PFSK-1 (cell line): ENCODE data around the gene KIF18A.

Source experiments
- FOXP2 ChIP-seq: optimal IDR thresholded peaks from 2 replicates; pipeline ENCODE3; 2011; ENCODE audit warnings: borderline replicate concordance, control low read depth, inconsistent platforms; ENCODE audit not compliant: insufficient read depth; ENCODE audit errors: extremely low read length, extremely low read depth
- POLR2AphosphoS5 ChIP-seq: IDR thresholded peaks from 2 replicates; pipeline ENCODE4 v1.6.1; 2012; ENCODE audit warnings: low read depth, mild to moderate bottlenecking, control low read depth, low read length, moderate library complexity
- SIN3A ChIP-seq: IDR thresholded peaks from 2 replicates; pipeline ENCODE4 v1.6.1; 2012; ENCODE audit warnings: mild to moderate bottlenecking, low read length, moderate library complexity, borderline replicate concordance; ENCODE audit not compliant: insufficient read depth
- TAF1 ChIP-seq: IDR thresholded peaks from 2 replicates; pipeline ENCODE4 v1.6.1; 2012; ENCODE audit warnings: low read length, control low read depth, borderline replicate concordance; ENCODE audit not compliant: insufficient read depth
- TF ChIP-seq, protein P1 (sequence below), 2 experiments: IDR thresholded peaks; 2 replicates each; pipeline versions ENCODE4 v1.6.1 to v1.8.0; 2011 to 2012; ENCODE audit warnings: low read depth in 2 of 2, low read length in 2 of 2, control low read depth in 1 of 2, inconsistent platforms in 1 of 2, mild to moderate bottlenecking in 1 of 2, moderate library complexity in 1 of 2; ENCODE audit not compliant: insufficient read depth in 1 of 2

Gene KIF18A

DNA sequence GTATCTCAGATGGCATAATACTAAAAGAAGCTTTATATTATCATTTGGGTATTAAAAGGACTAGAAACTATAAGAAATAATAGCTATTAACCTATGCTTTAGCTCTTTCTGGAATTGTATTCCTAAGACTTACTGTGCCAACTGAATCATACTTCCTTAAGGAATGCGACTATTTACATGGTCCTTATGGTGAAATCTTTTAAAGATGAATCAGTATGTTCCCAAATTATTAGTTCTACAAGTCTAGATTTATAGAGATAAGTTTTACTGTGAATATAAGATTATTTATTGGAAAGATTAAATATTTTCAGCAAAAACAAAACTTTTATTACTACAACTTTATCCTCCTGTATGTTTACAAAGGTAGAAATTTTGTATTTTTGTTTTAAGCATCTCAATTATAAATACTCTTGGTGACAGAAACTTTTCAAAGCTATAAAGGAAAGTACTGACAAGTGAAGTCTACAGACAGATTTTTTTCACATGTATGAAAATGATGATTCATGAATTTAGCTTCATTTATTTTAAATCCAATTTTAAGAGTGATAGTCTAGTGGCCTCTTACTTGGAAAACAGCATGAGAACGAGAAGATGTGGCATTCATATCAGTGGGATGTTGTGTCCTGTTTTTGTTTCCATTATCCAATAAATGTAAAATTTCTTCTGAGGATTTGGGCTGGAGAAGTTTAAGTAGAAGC lies 17.8 kb downstream of the KIF18A start:
- TF ChIP-seq FOXP2 (no peak), POLR2AphosphoS5 (no peak), TAF1 (no peak), SIN3A (no peak)
- TF ChIP-seq, protein P1, sequence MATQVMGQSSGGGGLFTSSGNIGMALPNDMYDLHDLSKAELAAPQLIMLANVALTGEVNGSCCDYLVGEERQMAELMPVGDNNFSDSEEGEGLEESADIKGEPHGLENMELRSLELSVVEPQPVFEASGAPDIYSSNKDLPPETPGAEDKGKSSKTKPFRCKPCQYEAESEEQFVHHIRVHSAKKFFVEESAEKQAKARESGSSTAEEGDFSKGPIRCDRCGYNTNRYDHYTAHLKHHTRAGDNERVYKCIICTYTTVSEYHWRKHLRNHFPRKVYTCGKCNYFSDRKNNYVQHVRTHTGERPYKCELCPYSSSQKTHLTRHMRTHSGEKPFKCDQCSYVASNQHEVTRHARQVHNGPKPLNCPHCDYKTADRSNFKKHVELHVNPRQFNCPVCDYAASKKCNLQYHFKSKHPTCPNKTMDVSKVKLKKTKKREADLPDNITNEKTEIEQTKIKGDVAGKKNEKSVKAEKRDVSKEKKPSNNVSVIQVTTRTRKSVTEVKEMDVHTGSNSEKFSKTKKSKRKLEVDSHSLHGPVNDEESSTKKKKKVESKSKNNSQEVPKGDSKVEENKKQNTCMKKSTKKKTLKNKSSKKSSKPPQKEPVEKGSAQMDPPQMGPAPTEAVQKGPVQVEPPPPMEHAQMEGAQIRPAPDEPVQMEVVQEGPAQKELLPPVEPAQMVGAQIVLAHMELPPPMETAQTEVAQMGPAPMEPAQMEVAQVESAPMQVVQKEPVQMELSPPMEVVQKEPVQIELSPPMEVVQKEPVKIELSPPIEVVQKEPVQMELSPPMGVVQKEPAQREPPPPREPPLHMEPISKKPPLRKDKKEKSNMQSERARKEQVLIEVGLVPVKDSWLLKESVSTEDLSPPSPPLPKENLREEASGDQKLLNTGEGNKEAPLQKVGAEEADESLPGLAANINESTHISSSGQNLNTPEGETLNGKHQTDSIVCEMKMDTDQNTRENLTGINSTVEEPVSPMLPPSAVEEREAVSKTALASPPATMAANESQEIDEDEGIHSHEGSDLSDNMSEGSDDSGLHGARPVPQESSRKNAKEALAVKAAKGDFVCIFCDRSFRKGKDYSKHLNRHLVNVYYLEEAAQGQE (IDR thresholded peaks at IDR 0.05; ENCODE audit: insufficient read depth in 1 of 2, low read depth in 2 of 2, low read length in 2 of 2), result no peak

DNA sequence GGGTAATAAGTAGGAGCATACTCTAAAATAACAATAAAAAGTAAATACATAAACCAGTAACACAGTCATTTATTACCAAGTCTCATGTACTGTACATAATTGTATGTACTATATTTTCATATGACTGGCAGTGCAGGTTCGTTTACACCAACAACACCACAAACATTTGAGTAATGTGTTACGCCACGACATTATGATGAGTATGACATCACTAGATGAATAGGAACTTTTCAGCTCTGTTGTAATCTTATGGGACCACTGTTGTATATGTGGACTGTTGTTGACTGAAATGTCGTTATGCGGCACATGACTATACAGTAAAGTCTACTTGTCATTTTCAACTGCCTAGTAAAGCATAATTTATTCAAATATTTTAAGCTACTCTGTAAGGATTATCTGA lies 18.6 kb downstream of the KIF18A start:
- no peak for TF ChIP-seq FOXP2
- TF ChIP-seq SIN3A, result no peak
- no peak for TF ChIP-seq TAF1
- TF ChIP-seq, protein P1 (IDR thresholded peaks at IDR 0.05; ENCODE audit: insufficient read depth in 1 of 2, low read depth in 2 of 2, low read length in 2 of 2), result no peak
- no peak for TF ChIP-seq POLR2AphosphoS5

DNA sequence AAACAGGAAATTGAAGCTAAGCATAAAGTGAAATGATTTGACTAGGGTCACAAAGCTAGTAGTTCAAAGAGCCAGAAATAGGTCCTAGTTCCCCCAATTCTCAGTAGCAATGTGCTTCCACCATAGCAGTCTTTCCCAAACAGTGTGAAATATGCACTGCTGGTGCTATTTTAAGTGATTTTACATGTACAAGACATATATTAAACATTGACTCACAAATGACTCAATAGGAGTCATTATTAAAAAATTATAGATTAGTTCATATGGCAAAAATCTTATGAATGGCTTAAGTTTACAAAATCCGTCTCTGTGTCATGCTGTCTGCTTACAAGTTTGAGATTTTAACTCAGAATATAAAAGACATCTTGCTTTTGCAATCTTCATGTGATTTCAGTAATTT lies 21.4 kb downstream of the KIF18A start:
- TF ChIP-seq TAF1 (no peak), POLR2AphosphoS5 (no peak), SIN3A (no peak), FOXP2 (no peak)
- TF ChIP-seq, protein P1 (IDR thresholded peaks at IDR 0.05; ENCODE audit: insufficient read depth in 1 of 2, low read depth in 2 of 2, low read length in 2 of 2), result no peak

DNA sequence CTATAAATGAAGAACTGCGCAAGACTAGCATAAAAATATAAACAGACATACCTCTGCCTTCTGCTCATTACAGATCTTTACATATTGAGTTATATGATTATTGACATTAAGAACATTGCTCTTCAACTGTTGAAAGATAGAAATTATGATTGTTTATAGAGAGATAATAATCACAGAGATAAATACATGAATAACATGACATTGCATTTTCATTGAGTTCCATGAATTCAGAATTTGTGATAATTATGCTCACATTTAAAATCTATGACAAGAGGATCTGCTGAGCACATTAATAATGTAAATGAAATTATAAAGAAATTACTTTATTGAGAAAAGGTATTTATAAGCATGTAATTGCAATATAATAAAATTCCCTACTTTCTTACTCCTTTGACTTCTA lies 24.8 kb downstream of the KIF18A start:
- no peak for TF ChIP-seq TAF1
- TF ChIP-seq FOXP2, result no peak
- no peak for TF ChIP-seq SIN3A

DNA sequence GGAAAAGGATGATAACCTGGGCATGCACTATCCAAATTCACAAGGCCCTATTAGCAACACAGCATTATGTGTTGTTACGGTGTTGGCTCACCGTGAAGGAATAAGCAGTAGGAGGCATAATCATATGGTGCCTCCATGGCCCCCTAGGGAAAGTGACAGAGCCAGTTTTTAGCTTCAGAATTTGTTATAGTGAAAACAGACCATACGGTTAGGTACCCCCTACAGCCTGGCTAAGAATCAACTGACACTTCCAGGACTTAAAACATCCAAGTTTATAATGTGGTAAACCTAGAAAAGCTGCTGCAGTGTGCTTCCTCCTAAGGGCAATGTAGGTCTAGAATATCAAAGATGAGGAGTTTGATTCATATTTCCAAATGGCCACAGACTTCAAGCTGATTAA lies 30.4 kb downstream of the KIF18A start:
- TF ChIP-seq SIN3A (no peak), POLR2AphosphoS5 (no peak), TAF1 (no peak), FOXP2 (no peak)
- TF ChIP-seq, protein P1 (IDR thresholded peaks at IDR 0.05; ENCODE audit: insufficient read depth in 1 of 2, low read depth in 2 of 2, low read length in 2 of 2), result no peak
